Glutamatergic neuron (in vitro differentiated cells): ENCODE data around the gene ZNF358. TPM values are rescaled to one million over a fixed set of nuclear protein-coding genes. Genes with fewer than 3 reads are reported as not detected.

ENCODE experiments used
- DNase-seq: peaks from one replicate; pipeline ENCODE4 v3.0.0; 2022
- H3K27ac Mint-ChIP-seq: one replicate; pipeline ENCODE4 v1.8.0; 2020; ENCODE audit warnings: mild to moderate bottlenecking, mixed read lengths, inconsistent platforms; ENCODE audit not compliant: unreplicated experiment
- H3K27me3 Mint-ChIP-seq: one replicate; pipeline ENCODE4 v1.8.0; 2020; ENCODE audit warnings: mild to moderate bottlenecking, moderate library complexity, mixed read lengths, inconsistent platforms; ENCODE audit not compliant: unreplicated experiment
- H3K36me3 Mint-ChIP-seq: one replicate; pipeline ENCODE4 v1.8.0; 2020; ENCODE audit warnings: mild to moderate bottlenecking, mixed read lengths, inconsistent platforms; ENCODE audit not compliant: unreplicated experiment
- H3K4me1 Mint-ChIP-seq: one replicate; pipeline ENCODE4 v1.8.0; 2020; ENCODE audit warnings: mild to moderate bottlenecking, low read depth, mixed read lengths, inconsistent platforms; ENCODE audit not compliant: unreplicated experiment
- H3K4me3 Mint-ChIP-seq: one replicate; pipeline ENCODE4 v1.8.0; 2020; ENCODE audit warnings: mild to moderate bottlenecking, mixed read lengths, inconsistent platforms; ENCODE audit not compliant: unreplicated experiment
- H3K9me3 Mint-ChIP-seq: one replicate; pipeline ENCODE4 v1.8.0; 2020; ENCODE audit warnings: mild to moderate bottlenecking, moderate library complexity, mixed read lengths, inconsistent platforms; ENCODE audit not compliant: unreplicated experiment
- total RNA-seq: library from RNA; stranded (reverse); fragmentation: NEBNext Ultra II Directional; extraction: Animal tissue kit (Norgen Biotek cat#: 25700); gene quantifications from one replicate; pipeline ENCODE4 v1.2.1, GENCODE V29; 2021; ENCODE audit not compliant: unreplicated experiment
- TF ChIP-seq, protein P1 (sequence below): fragments of 200-600 bp; sonication (generic); IDR thresholded peaks from one replicate; pipeline ENCODE4 v1.5.0; 2021; ENCODE audit not compliant: partially characterized antibody, unreplicated experiment

The ZNF358 gene
- total RNA-seq, 1 donor from 2014 or later = 148 TPM

DNA sequence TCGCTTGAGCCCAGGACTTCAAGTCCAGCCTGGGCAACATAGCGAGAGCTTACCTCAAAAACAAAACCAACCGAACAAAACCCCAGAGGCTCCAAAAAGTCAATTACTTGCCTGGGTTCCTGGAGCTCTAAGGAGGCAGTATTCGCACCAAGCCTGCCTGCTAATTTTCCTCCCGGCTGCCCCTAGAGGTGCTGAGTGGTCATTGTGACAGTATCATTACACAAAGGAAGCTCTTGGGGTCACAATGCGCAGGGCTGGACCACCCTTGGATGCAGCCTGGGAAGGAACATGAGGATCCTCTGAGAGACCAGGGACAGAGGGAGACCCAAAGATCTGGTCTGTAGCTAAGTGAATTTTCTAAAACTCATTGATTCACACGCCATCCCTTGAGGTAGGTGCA, 18.6 kb upstream of the ZNF358 start:
- Mint-ChIP-seq H3K27ac (no peak overlapping the region), H3K9me3 (peaks cover 3% of the 10 kb centered on the region), H3K4me1 (peaks cover 6% of the 10 kb centered on the region), H3K27me3 (peaks cover 8% of the 10 kb centered on the region), H3K36me3 (no peaks in the 10 kb centered on the region), H3K4me3 (no peak overlapping the region)
- TF ChIP-seq, protein P1, sequence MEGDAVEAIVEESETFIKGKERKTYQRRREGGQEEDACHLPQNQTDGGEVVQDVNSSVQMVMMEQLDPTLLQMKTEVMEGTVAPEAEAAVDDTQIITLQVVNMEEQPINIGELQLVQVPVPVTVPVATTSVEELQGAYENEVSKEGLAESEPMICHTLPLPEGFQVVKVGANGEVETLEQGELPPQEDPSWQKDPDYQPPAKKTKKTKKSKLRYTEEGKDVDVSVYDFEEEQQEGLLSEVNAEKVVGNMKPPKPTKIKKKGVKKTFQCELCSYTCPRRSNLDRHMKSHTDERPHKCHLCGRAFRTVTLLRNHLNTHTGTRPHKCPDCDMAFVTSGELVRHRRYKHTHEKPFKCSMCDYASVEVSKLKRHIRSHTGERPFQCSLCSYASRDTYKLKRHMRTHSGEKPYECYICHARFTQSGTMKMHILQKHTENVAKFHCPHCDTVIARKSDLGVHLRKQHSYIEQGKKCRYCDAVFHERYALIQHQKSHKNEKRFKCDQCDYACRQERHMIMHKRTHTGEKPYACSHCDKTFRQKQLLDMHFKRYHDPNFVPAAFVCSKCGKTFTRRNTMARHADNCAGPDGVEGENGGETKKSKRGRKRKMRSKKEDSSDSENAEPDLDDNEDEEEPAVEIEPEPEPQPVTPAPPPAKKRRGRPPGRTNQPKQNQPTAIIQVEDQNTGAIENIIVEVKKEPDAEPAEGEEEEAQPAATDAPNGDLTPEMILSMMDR = peak; percentile 45
- DNase-seq = peak; percentile 50

DNA sequence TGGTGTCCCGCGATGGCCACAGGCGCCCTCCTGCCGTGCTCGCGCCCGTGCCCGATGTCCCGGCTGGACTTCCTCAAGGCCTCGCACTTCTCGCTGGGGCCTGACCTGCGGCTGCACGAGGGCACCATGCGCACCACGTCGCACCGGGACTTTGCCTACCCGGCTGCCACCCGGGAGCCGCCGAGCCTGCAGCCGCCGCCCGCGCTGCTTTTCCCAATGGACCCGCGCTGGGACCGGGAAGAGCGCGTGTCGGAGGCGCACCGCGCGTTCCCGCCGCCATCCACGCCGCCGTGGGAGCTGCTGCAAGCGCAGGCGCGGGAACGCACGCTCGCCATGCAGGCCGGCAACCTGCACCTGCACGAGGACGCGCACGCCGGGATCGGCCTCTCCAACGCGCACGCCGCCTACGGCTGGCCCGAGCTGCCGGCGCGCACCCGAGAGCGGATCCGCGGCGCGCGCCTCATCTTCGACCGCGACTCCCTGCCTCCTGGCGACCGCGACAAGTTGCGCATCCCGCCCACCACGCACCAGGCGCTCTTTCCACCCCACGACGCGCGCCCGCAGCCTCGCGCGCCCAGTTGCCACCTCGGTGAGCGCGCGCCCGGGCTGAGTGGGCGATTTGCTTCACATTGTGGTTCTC, 15.0 kb upstream of the ZNF358 start:
- Mint-ChIP-seq H3K27me3 (peaks cover 6% of the 10 kb centered on the region), H3K36me3 (no peaks in the 10 kb centered on the region), H3K9me3 (no peaks in the 10 kb centered on the region), H3K4me1 (no peaks in the 10 kb centered on the region), H3K27ac (no peak overlapping the region), H3K4me3 (peak overlapping the region; percentile 68)
- TF ChIP-seq, protein P1 = peak; percentile 15
- peak; percentile 88 for DNase-seq

DNA sequence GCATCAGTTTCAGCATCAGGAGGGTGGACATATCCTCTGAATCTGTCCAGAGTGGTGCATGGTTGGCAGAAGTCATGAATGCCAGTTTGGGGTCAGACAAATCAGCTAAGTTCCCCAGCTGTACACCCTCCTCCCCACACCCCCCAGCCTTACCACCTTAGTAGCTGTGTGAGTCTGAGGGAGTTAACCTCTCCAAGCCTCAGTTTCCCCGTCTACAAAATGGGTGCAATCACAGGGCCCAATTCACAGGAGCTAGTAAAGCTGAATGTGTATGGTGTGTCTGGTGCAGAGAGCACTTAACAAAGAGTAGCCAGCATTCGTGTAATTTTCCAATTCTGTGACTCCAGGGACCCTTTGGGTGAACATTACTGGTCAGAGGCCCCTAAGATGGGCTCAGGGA, 13.4 kb upstream of the ZNF358 start:
- DNase-seq = no peak

DNA sequence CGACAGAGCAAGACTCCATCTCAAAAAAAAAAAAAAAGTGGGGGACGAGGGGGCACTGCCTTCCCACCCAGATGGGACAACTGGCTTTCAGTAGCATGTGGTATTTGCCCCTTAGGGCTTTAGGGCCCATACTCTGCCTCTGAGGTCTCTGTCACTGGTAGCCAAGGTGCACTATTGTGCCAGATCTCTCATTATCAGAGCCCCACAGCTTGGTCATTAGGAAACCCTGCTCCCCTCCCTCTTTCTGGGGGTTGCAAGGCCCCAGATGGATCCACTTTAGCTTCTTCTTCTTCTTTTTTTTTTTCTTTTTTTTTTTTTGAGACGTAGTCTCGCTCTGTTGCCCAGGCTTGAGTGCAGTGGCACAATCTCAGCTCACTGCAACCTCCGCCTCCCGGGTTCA, 11.2 kb upstream of the ZNF358 start:
- TF ChIP-seq, protein P1 = no peak
- peaks cover 6% of the 10 kb centered on the region for H3K27me3 Mint-ChIP-seq
- H3K4me1 Mint-ChIP-seq = no peaks in the 10 kb centered on the region
- H3K27ac Mint-ChIP-seq = no peak overlapping the region
- no peaks in the 10 kb centered on the region for H3K9me3 Mint-ChIP-seq
- DNase-seq = no peak
- H3K4me3 Mint-ChIP-seq = no peak overlapping the region
- no peaks in the 10 kb centered on the region for H3K36me3 Mint-ChIP-seq

More for the DNA sequence above, 13.4 kb upstream of the ZNF358 start:
- H3K27me3 Mint-ChIP-seq = peaks cover 6% of the 10 kb centered on the region
- H3K4me3 Mint-ChIP-seq = no peak overlapping the region
- no peaks in the 10 kb centered on the region for H3K4me1 Mint-ChIP-seq
- H3K36me3 Mint-ChIP-seq = no peaks in the 10 kb centered on the region
- H3K27ac Mint-ChIP-seq = no peak overlapping the region
- TF ChIP-seq, protein P1 = no peak
- no peaks in the 10 kb centered on the region for H3K9me3 Mint-ChIP-seq

DNA sequence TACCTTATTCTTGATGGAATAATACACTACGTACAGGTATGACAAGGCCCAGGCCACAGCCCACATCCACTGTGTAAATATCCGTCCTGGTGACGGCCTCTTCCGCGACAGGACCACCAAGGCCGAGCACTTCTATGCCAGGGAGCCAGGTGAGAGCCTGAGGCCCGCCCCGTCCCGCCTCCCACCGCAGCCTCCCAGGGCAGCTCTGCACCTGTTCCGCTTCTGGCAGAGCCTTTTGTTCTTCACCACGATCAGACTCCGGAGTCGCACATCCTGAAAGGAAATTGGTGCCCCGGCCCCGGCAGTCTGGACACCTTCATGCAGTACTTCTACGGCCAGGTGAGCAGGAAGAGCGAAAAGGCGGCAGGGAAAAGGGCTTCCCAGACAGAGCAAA, 10.6 kb upstream of the ZNF358 start:
- Mint-ChIP-seq H3K9me3 (no peaks in the 10 kb centered on the region), H3K36me3 (no peaks in the 10 kb centered on the region), H3K4me3 (no peak overlapping the region), H3K4me1 (no peaks in the 10 kb centered on the region), H3K27ac (no peak overlapping the region), H3K27me3 (peaks cover 6% of the 10 kb centered on the region)
- TF ChIP-seq, protein P1 = no peak
- no peak for DNase-seq
